Mesothelial cell of epicardium (in vitro differentiated cells): Measurements from ENCODE around the gene BMPR1B. TPM values are rescaled to one million over a fixed set of nuclear protein-coding genes. Genes with fewer than 3 reads are reported as not detected.

Experiments
- DNase-seq, 2 experiments: peaks; one replicate each; pipeline ENCODE4 v3.0.0; 2021; ENCODE audit warnings: low spot score in 2 of 2; ENCODE audit not compliant: unreplicated experiment in 2 of 2
- H3K27ac Mint-ChIP-seq: 2 replicates; pipeline ENCODE4 v1.8.0; 2021; ENCODE audit warnings: mixed read lengths
- H3K27me3 Mint-ChIP-seq: 2 replicates; pipeline ENCODE4 v1.8.0; 2021; ENCODE audit warnings: low read depth, mixed read lengths
- H3K36me3 Mint-ChIP-seq: 2 replicates; pipeline ENCODE4 v1.8.0; 2021; ENCODE audit warnings: mixed read lengths
- H3K4me1 Mint-ChIP-seq: 2 replicates; pipeline ENCODE4 v1.8.0; 2021; ENCODE audit warnings: mixed read lengths
- H3K4me3 Mint-ChIP-seq: 2 replicates; pipeline ENCODE4 v1.8.0; 2021; ENCODE audit warnings: mild to moderate bottlenecking, moderate library complexity, mixed read lengths
- H3K9me3 Mint-ChIP-seq: 2 replicates; pipeline ENCODE4 v1.8.0; 2021; ENCODE audit warnings: mixed read lengths
- total RNA-seq: library from RNA; stranded (reverse); gene quantifications from 3 replicates; pipeline ENCODE4 v1.2.1, GENCODE V29; 2021
- TF ChIP-seq, protein P1 (sequence below): fragments of 200-600 bp; sonication (generic); IDR thresholded peaks from one replicate; pipeline ENCODE4 v1.5.0; 2021; ENCODE audit warnings: antibody characterized with exemption; ENCODE audit not compliant: unreplicated experiment

Gene BMPR1B
- total RNA-seq, 1 donor from 2014 or later, result 2.6 TPM

DNA sequence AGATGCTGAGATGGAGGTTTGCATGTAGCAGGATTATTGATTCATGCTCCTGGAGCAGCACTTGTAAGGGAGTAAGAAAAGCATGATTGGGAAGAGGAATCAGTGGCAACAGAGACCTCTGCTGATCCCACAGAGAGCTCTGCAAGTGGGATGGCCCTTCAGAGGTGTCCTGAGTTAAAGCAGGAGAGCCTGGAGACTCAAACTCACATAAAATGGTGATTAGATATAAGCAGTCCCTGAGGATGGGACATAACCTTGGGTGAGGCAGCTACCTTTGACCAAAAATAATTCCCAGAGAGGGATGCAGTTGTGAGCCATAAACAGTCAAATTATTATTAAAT, 25.4 kb upstream of the BMPR1B start:
- TF ChIP-seq, protein P1, sequence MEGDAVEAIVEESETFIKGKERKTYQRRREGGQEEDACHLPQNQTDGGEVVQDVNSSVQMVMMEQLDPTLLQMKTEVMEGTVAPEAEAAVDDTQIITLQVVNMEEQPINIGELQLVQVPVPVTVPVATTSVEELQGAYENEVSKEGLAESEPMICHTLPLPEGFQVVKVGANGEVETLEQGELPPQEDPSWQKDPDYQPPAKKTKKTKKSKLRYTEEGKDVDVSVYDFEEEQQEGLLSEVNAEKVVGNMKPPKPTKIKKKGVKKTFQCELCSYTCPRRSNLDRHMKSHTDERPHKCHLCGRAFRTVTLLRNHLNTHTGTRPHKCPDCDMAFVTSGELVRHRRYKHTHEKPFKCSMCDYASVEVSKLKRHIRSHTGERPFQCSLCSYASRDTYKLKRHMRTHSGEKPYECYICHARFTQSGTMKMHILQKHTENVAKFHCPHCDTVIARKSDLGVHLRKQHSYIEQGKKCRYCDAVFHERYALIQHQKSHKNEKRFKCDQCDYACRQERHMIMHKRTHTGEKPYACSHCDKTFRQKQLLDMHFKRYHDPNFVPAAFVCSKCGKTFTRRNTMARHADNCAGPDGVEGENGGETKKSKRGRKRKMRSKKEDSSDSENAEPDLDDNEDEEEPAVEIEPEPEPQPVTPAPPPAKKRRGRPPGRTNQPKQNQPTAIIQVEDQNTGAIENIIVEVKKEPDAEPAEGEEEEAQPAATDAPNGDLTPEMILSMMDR, result no peak
- H3K9me3 Mint-ChIP-seq, result no peaks in the 10 kb centered on the region
- H3K4me1 Mint-ChIP-seq, result peaks cover 2% of the 10 kb centered on the region

DNA sequence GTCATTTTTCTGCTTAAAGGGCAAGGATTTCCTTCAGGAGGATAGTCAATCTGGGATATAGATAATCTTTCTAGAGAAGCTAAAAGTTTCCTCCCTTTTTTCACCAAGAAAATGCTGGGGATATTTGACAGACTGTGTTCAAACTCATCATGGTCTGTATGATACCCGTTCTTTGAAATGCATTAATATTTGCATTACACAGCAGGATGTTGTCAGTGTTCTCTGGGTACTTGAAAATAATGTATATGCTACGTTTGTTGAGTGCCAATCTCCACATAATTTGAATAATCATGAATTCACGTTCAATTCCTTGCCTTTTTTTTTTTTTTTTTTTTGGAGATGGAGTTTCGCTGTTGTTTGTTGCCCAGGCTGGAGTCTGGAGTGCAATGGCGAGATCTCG, 18.0 kb upstream of the BMPR1B start:
- Mint-ChIP-seq H3K4me3 (no peak overlapping the region), H3K4me1 (peaks cover 9% of the 10 kb centered on the region), H3K27me3 (peaks cover under 1% of the 10 kb centered on the region), H3K9me3 (no peaks in the 10 kb centered on the region), H3K27ac (no peak overlapping the region), H3K36me3 (no peaks in the 10 kb centered on the region)
- TF ChIP-seq, protein P1, result no peak
- no peak for DNase-seq

More for the DNA sequence above, 25.4 kb upstream of the BMPR1B start:
- Mint-ChIP-seq H3K27me3 (peaks cover 9% of the 10 kb centered on the region), H3K36me3 (no peaks in the 10 kb centered on the region), H3K4me3 (no peak overlapping the region), H3K27ac (no peak overlapping the region)
- no peak for DNase-seq

DNA sequence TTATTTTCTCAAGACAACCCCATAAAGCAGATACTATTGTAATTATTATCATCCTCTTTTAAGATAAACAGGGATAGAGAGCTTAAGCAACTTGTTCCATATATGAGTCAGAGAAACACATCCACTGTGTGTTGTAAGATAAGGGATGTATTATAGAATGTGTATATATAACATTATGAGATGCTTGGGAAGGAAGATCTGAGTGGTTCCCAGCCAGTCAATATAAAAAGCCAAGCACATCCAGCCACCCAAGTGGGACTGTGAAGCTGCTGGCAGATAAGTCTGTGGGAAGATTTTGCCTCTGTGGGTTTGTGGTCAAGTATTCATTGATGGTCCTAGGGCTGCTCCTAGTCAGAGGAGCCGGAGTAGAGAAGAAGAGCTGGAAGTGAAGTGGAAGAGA, 16.5 kb upstream of the BMPR1B start:
- TF ChIP-seq, protein P1, result no peak
- DNase-seq, result no peak
- Mint-ChIP-seq H3K36me3 (no peaks in the 10 kb centered on the region), H3K4me3 (no peak overlapping the region), H3K4me1 (peaks cover 9% of the 10 kb centered on the region), H3K27me3 (peaks cover 8% of the 10 kb centered on the region), H3K27ac (no peak overlapping the region), H3K9me3 (no peaks in the 10 kb centered on the region)

DNA sequence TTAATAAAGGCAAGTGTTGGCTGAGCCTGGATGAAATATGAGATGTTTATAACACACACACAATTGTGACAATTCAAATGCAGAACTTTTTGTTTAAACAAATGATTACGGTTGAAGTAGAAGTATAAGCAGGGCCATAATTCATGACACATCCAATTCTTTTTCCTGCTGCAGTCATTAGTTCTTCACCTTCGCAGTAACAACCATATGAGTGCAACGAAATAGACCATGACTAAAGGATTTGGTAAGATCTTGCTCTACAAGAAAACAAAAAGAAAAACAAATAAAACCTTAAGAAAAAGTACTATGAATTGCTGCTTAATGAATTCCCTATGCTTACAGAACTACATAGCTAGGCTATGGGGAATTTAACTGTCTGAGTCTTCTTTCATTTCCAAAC, 13.9 kb upstream of the BMPR1B start:
- H3K36me3 Mint-ChIP-seq, result no peaks in the 10 kb centered on the region
- TF ChIP-seq, protein P1, result no peak
- no peak overlapping the region for H3K27ac Mint-ChIP-seq
- H3K9me3 Mint-ChIP-seq, result no peaks in the 10 kb centered on the region
- peaks cover 10% of the 10 kb centered on the region for H3K27me3 Mint-ChIP-seq
- DNase-seq, result no peak
- H3K4me1 Mint-ChIP-seq, result peaks cover 11% of the 10 kb centered on the region
- H3K4me3 Mint-ChIP-seq, result no peak overlapping the region

DNA sequence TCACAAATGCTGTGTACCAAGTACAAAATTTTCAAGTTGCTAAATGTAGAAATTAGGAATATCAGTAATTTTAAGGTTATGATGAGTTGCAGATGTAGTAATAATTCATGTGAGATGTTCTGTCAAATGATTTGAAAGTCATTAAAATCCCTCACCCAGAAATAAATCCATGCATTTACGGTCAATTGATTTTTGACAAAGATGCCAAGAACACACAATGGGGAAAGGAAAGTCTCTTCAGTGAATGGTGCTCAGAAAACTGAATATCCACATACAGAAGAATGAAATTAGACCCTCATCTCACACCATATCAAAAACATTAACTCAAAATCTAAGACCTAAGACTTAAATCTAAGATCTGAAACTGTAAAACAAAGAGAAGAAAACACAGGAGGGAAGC, 12.9 kb upstream of the BMPR1B start:
- TF ChIP-seq, protein P1, result no peak
- Mint-ChIP-seq H3K27ac (no peak overlapping the region), H3K4me3 (no peak overlapping the region), H3K27me3 (peaks cover 10% of the 10 kb centered on the region), H3K36me3 (no peaks in the 10 kb centered on the region), H3K9me3 (no peaks in the 10 kb centered on the region), H3K4me1 (peaks cover 11% of the 10 kb centered on the region)
- DNase-seq, result no peak

DNA sequence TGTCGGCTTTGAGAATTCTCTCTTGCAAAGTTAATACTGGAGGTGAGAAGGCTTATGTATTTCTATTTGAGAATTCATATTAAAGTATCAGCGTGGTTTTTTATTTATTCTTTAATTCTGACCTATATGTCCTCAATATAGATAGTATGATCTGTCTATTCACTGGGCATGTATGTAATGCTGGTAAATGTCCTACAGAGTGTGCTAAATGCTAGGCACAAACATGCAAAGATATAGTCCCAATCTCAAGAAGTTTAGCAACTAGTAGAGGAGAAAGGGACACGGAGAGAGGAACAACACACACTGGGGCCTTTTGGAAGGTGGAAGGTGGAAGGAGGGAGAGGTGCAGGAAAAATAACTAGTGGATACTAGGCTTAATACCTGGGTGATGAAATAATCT, 11.0 kb upstream of the BMPR1B start:
- H3K27ac Mint-ChIP-seq, result no peak overlapping the region
- H3K4me3 Mint-ChIP-seq, result no peak overlapping the region

More for the DNA sequence above, 11.0 kb upstream of the BMPR1B start:
- peaks cover 14% of the 10 kb centered on the region for H3K27me3 Mint-ChIP-seq
- no peak for DNase-seq
- peaks cover 11% of the 10 kb centered on the region for H3K4me1 Mint-ChIP-seq
- no peaks in the 10 kb centered on the region for H3K36me3 Mint-ChIP-seq
- no peaks in the 10 kb centered on the region for H3K9me3 Mint-ChIP-seq
- TF ChIP-seq, protein P1, result no peak
